Stimulated activated CD8-positive, alpha-beta memory T cell treated with anti-CD3 and anti-CD28 coated beads, Interleukin-7, amount 100 ng/mL, for 48 hours (primary cell): ENCODE data around the gene CHMP5.
"Not testable (repeated sequence)": the region's sequence is repeated elsewhere in the genome, so short reads cannot be mapped to it uniquely, and the experiment has no call there.

Experiments used
- DNase-seq, 2 donors: peaks; one replicate each; pipeline ENCODE4 v3.0.0-alpha.2; 2020; ENCODE audit warnings: low read depth in 1 of 2; ENCODE audit errors: extremely low read depth in 1 of 2

CHMP5 gene

DNA sequence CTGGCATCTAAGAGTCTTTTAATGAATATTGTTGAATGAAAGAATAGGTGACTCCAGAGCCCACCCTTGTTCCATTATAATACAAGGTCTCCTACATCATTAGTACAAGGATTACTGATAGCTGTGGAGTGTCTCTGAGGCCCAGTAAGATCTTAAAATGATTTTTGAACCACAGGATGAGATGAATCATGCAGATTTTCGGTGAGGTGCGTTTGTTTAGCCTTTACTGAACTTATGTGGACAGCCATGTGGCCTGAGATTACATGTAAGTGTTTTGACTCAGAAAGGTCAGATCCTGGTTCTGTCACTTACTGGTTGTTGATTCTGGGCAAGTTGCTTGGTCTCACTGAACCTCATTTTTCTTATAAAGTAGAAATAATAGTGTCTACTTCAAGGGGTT is 47.1 kb downstream of the CHMP5 start:
- DNase-seq = no peak

- DNase-seq = no peak
These were observed 50.5 kb downstream of the CHMP5 start for GRCh38 chr9:33315371-33315770.

DNA sequence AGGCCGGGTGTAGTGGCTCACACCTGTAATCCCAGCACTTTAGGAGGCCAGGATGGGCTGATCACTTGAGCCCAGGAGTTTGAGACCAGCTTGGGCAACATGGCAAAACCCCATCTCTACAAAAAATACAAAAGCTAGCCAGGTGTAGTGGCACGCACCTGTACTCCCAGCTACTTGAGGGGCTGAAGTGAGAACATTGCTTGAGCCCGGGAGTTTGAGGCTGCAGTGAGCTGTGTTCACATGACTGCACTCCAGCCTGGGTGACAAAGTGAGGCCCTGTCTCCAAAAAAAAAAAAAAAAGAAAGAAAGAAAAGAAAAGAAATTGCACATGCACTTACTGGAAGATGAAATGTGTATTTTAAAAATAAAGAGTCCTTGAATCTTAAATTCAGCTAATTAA is 52.3 kb downstream of the CHMP5 start:
- not testable (repeated sequence) for DNase-seq

GRCh38 chr9:33318225-33318624 is 53.4 kb downstream of the CHMP5 start:
- DNase-seq = no peak

GRCh38 chr9:33318781-33319180 is 53.9 kb downstream of the CHMP5 start:
- DNase-seq = no peak

- DNase-seq = no peak
These were observed 55.4 kb downstream of the CHMP5 start for GRCh38 chr9:33320230-33320567.

- DNase-seq = no peak
These were observed 55.9 kb downstream of the CHMP5 start for GRCh38 chr9:33320568-33321261.

GRCh38 chr9:33329117-33329563 is 64.3 kb downstream of the CHMP5 start:
- DNase-seq = no peak

- DNase-seq = no peak
These were observed 65.1 kb downstream of the CHMP5 start for GRCh38 chr9:33329979-33330378.

- DNase-seq = no peak
These were observed 66.6 kb downstream of the CHMP5 start for GRCh38 chr9:33331377-33331891.
